Ishikawa (cell line): ENCODE measurements around the gene ANGEL2.

Experiments used
- CEBPB ChIP-seq: IDR thresholded peaks from 2 replicates; pipeline ENCODE4 v1.6.1; 2012
- CREB1 ChIP-seq: IDR thresholded peaks from 2 replicates; pipeline ENCODE4 v1.6.1; 2012; ENCODE audit warnings: low read depth
- EGR1 ChIP-seq: IDR thresholded peaks from 2 replicates; pipeline ENCODE4 v1.6.1; 2012
- EP300 ChIP-seq: IDR thresholded peaks from 2 replicates; pipeline ENCODE4 v1.6.1; 2012; ENCODE audit warnings: borderline replicate concordance
- FOXM1 ChIP-seq: IDR thresholded peaks from 2 replicates; pipeline ENCODE4 v1.6.1; 2012; ENCODE audit warnings: low read depth, borderline replicate concordance
- NFIC ChIP-seq: IDR thresholded peaks from 2 replicates; pipeline ENCODE4 v1.6.1; 2012
- RAD21 ChIP-seq: IDR thresholded peaks from 2 replicates; pipeline ENCODE4 v1.6.1; 2012; ENCODE audit warnings: low read depth
- TAF1 ChIP-seq: IDR thresholded peaks from 2 replicates; pipeline ENCODE4 v1.6.1; 2012; ENCODE audit warnings: low read depth, mild to moderate bottlenecking
- TCF12 ChIP-seq: IDR thresholded peaks from 2 replicates; pipeline ENCODE4 v1.6.1; 2012; ENCODE audit warnings: low read depth
- TEAD4 ChIP-seq: IDR thresholded peaks from 2 replicates; pipeline ENCODE4 v1.6.1; 2012
- YY1 ChIP-seq: IDR thresholded peaks from 2 replicates; pipeline ENCODE4 v1.6.1; 2012; ENCODE audit warnings: low read depth
- ZBTB7A ChIP-seq: IDR thresholded peaks from 2 replicates; pipeline ENCODE4 v1.6.1; 2012; ENCODE audit warnings: low read depth
- TF ChIP-seq, protein P1 (sequence below): IDR thresholded peaks from 2 replicates; pipeline ENCODE4 v1.6.1; 2012
- TF ChIP-seq, protein P2 (sequence below): IDR thresholded peaks from 2 replicates; pipeline ENCODE4 v1.6.1; 2012
- TF ChIP-seq, protein P3 (sequence below): IDR thresholded peaks from 2 replicates; pipeline ENCODE4 v1.6.1; 2012; ENCODE audit warnings: low read depth, mild to moderate bottlenecking

The ANGEL2 gene

DNA sequence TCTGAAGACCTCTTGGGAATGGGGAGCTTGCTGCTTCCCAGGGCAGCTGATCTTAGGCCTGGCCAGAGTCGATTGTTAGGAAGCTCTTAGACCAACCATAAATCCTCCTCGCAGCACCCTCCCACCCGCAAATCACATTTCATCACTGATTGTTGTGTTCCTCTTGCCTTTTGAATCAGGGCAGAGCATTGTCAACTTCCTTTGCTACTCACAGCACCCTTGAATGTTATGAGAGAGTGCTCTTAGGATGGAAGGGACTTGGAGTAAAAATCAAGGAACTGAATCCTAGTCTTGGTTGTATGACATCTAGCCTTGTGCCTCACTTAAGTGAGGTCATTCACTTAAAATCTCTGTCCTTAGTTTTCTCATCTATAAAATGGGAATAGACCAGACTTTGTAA lies 62.3 kb downstream of the ANGEL2 start:
- TF ChIP-seq ZBTB7A (no peak), NFIC (no peak), TAF1 (no peak), EP300 (no peak), RAD21 (no peak), FOXM1 (no peak), CREB1 (no peak), CEBPB (no peak), TCF12 (no peak), YY1 (no peak)
- TF ChIP-seq, protein P1, sequence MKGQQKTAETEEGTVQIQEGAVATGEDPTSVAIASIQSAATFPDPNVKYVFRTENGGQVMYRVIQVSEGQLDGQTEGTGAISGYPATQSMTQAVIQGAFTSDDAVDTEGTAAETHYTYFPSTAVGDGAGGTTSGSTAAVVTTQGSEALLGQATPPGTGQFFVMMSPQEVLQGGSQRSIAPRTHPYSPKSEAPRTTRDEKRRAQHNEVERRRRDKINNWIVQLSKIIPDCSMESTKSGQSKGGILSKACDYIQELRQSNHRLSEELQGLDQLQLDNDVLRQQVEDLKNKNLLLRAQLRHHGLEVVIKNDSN = no peak
- TF ChIP-seq, protein P2, sequence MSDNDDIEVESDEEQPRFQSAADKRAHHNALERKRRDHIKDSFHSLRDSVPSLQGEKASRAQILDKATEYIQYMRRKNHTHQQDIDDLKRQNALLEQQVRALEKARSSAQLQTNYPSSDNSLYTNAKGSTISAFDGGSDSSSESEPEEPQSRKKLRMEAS = no peak
- TF ChIP-seq, protein P3, sequence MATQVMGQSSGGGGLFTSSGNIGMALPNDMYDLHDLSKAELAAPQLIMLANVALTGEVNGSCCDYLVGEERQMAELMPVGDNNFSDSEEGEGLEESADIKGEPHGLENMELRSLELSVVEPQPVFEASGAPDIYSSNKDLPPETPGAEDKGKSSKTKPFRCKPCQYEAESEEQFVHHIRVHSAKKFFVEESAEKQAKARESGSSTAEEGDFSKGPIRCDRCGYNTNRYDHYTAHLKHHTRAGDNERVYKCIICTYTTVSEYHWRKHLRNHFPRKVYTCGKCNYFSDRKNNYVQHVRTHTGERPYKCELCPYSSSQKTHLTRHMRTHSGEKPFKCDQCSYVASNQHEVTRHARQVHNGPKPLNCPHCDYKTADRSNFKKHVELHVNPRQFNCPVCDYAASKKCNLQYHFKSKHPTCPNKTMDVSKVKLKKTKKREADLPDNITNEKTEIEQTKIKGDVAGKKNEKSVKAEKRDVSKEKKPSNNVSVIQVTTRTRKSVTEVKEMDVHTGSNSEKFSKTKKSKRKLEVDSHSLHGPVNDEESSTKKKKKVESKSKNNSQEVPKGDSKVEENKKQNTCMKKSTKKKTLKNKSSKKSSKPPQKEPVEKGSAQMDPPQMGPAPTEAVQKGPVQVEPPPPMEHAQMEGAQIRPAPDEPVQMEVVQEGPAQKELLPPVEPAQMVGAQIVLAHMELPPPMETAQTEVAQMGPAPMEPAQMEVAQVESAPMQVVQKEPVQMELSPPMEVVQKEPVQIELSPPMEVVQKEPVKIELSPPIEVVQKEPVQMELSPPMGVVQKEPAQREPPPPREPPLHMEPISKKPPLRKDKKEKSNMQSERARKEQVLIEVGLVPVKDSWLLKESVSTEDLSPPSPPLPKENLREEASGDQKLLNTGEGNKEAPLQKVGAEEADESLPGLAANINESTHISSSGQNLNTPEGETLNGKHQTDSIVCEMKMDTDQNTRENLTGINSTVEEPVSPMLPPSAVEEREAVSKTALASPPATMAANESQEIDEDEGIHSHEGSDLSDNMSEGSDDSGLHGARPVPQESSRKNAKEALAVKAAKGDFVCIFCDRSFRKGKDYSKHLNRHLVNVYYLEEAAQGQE = no peak

DNA sequence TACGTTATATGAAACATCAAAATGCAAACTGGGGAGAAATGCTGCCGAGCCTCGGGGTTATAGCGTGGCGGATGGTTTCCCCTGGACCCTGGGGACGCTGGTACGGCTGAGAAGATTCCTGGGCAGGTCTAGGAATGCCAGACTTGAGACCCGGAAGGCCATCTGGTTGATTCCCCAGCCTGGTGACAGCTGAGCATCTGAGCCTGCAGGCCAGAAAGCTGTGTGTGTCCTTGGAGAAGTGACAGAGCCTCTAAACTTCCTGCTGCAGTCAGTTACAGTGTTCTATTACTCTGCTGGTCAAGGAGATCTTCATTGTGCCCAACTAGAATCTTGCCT lies 63.1 kb downstream of the ANGEL2 start:
- no peak for TF ChIP-seq EGR1
- TF ChIP-seq CREB1 = no peak
- TF ChIP-seq ZBTB7A = no peak
- TF ChIP-seq TAF1 = no peak
- TF ChIP-seq TCF12 = no peak
- TF ChIP-seq CEBPB = no peak
- TF ChIP-seq, protein P2 = no peak
- TF ChIP-seq NFIC = no peak
- TF ChIP-seq, protein P1 = no peak
- TF ChIP-seq, protein P3 = no peak
- no peak for TF ChIP-seq RAD21
- no peak for TF ChIP-seq YY1
- no peak for TF ChIP-seq FOXM1
- TF ChIP-seq EP300 = no peak
- TF ChIP-seq TEAD4 = no peak

DNA sequence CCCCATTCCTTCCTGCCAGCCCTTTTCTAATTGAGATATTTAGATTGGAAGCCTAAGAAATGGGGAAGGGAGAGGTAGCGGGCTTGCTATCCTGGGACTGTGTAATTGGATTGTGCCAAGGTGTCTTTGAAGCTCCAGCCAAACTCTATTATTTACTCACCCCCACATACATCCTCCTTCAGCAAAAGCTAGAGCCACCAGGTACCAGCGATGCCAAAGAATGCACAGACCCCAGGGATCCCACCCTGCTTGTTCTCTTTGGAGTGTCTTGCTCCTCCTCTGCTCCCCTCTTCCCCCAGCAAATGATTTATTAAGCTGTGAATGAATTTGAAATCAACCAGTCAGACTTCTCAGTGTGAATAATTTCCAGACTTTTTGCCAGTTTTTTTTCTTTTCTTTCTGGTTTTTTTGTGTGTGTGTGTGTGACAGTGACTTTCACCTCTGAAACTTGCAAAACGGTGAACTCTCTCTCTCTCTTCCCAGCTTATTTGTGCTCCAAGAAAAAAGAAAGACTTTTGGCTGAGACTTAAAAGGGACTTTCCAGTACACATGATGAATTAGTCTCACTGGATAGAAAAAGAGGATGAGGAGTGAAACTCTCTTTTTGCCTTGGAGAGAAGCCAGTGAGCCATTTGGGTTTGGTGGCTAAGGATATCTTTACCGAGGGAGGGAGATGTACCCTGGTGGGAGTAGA lies 63.6 kb downstream of the ANGEL2 start:
- no peak for TF ChIP-seq CREB1
- TF ChIP-seq TAF1 = no peak
- TF ChIP-seq, protein P2 = no peak
- TF ChIP-seq FOXM1 = no peak
- no peak for TF ChIP-seq YY1
- TF ChIP-seq ZBTB7A = no peak
- TF ChIP-seq NFIC = no peak
- no peak for TF ChIP-seq TCF12

DNA sequence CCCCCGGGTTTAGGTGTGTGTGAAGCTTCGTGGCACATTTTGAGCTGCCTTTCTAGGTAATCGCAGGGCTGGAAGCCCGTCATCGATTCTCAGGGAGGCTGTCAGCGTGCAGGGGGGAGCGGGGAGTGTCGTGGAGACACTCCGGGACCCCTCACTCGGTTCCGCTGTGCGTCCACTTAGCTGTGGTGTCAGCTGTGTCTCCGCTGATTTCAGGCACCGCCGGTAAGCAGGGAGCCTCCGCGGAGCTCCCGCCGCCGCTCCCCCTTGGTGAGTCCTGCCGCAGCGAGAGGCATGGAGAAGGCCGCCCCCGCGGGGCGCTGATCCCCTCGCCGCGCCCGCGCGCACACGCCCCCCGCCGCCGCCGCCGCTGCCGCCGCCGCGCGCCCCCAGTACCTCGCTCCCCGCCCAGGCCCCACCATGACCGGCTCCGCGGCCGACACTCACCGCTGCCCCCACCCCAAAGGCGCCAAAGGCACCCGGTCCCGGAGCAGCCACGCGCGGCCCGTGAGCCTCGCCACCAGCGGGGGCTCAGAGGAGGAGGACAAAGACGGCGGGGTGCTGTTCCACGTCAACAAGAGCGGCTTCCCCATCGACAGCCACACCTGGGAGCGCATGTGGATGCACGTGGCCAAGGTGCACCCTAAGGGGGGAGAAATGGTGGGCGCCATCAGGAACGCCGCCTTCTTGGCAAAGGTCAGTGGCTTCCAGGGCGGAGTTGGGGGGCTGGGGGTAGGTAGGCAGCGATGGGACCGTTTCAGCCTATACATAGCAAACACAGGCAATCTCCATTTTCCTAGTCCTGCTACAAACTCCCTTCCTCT lies 64.3 kb downstream of the ANGEL2 start:
- TF ChIP-seq ZBTB7A (0 out of 2 replicates have a peak, but pooled peaks have one; percentile 11), TCF12 (no peak)

DNA sequence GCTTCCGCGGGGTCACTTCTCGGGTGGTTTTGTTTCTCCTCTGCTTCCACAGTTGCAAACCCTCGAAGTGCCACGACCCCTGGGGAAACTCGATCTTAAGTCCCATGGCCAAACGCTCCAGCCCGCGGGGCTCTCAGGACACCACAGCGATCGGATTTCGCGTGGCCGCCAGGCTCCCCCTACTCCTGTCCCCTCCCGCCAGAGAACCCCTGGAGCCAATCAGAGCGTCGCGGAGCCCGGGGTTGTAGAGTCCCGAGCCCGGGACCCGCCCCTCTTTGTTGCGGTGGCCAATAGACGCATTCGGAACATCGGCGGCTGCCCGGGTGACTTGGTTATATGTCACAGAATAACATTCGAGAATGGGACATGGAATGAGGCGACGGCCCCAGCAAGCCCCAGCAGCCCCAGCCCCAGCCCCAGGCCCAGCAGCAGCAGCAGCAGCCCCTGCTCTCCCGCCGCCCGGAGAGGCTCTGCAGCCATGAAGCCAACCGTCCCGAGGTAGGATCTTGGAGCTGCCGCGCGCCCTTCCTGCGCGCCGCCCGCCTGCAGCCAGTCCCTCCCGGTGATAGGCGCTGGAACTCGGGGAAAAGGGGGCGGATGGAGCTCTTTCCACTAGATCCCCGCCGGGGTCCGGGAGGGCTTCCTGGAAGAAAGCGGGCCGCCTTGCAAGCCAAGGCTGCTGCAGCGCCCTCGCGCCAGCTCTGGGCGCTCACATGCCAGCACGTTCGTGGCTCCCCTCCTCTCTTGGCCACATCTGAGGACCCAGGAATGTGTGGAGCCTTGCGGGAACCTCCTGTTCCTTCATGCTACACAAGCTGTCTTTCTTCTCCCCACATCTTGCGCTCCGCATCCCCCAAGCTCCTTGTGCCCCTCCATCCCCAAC lies 65.2 kb downstream of the ANGEL2 start, which contains the start of gene VASH2:
TSS of gene VASH2 (plus strand) at position 299 of the 883 bp plus-strand sequence. CDS start 1,002 bp downstream, outside the sequence.
- TF ChIP-seq, protein P1 = no peak
- TF ChIP-seq TAF1 (peak; percentile 9; the same call in 1 of the 2 replicates), NFIC (0 out of 2 replicates have a peak, but pooled peaks have one; percentile 19), TEAD4 (peak; percentile 74), CEBPB (no peak), YY1 (0 out of 2 replicates have a peak, but pooled peaks have one; percentile 4), EGR1 (no peak), RAD21 (no peak), EP300 (no peak), ZBTB7A (peak; percentile 30; the same call in 1 of the 2 replicates), TCF12 (no peak), FOXM1 (no peak), CREB1 (no peak)
- TF ChIP-seq, protein P2 = peak; percentile 87
- TF ChIP-seq, protein P3 = 0 out of 2 replicates have a peak, but pooled peaks have one; percentile 4
